IMR-90 (cell line): ENCODE data around the gene BRD8. TPM values are rescaled to one million over a fixed set of nuclear protein-coding genes. Genes with fewer than 3 reads are reported as not detected.

Experiments used
- ATAC-seq: fragments of 200-7000 bp; cut with Tn5 transposase; 2 replicates; pipeline ENCODE4 v1.9.1; 2020; ENCODE audit warnings: low read depth, mild to moderate bottlenecking, moderate library complexity
- BruUV-seq: library from RNA; stranded (reverse); fragments of 400-500 nt; replicated peaks from 2 replicates; lab custom pipeline; 2021; lab: Mats Ljungman, UMichigan
- CTCF ChIA-PET: fragments of 300-600 bp; formaldehyde crosslinking; extraction: SDS; loops from one replicate; lab custom pipeline; 2021; ENCODE audit warnings: antibody characterized with exemption; lab: Yijun Ruan, JAX
- POLR2A ChIA-PET: fragments of 300-600 bp; sonication (Branson Sonifier 250); formaldehyde crosslinking; loops from one replicate; lab custom pipeline; 2022; ENCODE audit warnings: antibody characterized with exemption; ENCODE audit not compliant: unreplicated experiment; lab: Charles Lee
- DNase-seq: peaks from one replicate; pipeline ENCODE4 v3.0.0; 2013
- H2AFZ ChIP-seq: replicated peaks from 2 replicates; pipeline ENCODE3; 2013; ENCODE audit warnings: low read length, mild to moderate bottlenecking; ENCODE audit not compliant: poor library complexity
- H2AK5ac ChIP-seq: 2 replicates; pipeline ENCODE4 v1.6.1; 2013; ENCODE audit warnings: low read depth, low read length, inconsistent platforms
- H2AK9ac ChIP-seq: replicated peaks from 2 replicates; pipeline ENCODE3; 2013; ENCODE audit warnings: mild to moderate bottlenecking, low read depth, low read length, moderate library complexity; ENCODE audit not compliant: poor library complexity
- H2BK120ac ChIP-seq: 2 replicates; pipeline ENCODE4 v1.6.1; 2013; ENCODE audit warnings: low read depth, low read length, inconsistent platforms
- H2BK15ac ChIP-seq: 3 replicates; pipeline ENCODE4 v1.6.1; 2013; ENCODE audit warnings: low read depth, low read length, inconsistent platforms
- H2BK20ac ChIP-seq: 2 replicates; pipeline ENCODE4 v1.6.1; 2013; ENCODE audit warnings: low read depth, mild to moderate bottlenecking, inconsistent platforms, low read length, moderate library complexity
- H2BK5ac ChIP-seq: 2 replicates; pipeline ENCODE4 v1.6.1; 2013; ENCODE audit warnings: mild to moderate bottlenecking, low read depth, low read length, inconsistent platforms; ENCODE audit not compliant: poor library complexity, severe bottlenecking
- H3K14ac ChIP-seq: replicated peaks from 2 replicates; pipeline ENCODE4 v1.6.1; 2013; ENCODE audit warnings: low read depth, low read length, inconsistent platforms
- H3K18ac ChIP-seq: 2 replicates; pipeline ENCODE4 v1.6.1; 2013; ENCODE audit warnings: low read depth, low read length, control low read depth
- H3K23ac ChIP-seq: 2 replicates; pipeline ENCODE4 v1.6.1; 2013; ENCODE audit warnings: low read depth, low read length, inconsistent platforms
- H3K27ac ChIP-seq: 2 replicates; pipeline ENCODE4 v1.5.1; 2013; ENCODE audit warnings: mild to moderate bottlenecking, control low read depth, low read length; ENCODE audit not compliant: insufficient read depth
- H3K27me3 ChIP-seq: 2 replicates; pipeline ENCODE4 v1.6.1; 2013; ENCODE audit warnings: low read length; ENCODE audit not compliant: control insufficient read depth, insufficient read depth
- H3K36me3 ChIP-seq: 2 replicates; pipeline ENCODE4 v1.6.1; 2013; ENCODE audit warnings: low read length, mixed read lengths; ENCODE audit not compliant: control insufficient read depth, insufficient read depth
- H3K4ac ChIP-seq: 2 replicates; pipeline ENCODE4 v1.6.1; 2013; ENCODE audit warnings: low read depth, low read length, inconsistent platforms
- H3K4me1 ChIP-seq: 2 replicates; pipeline ENCODE4 v1.6.1; 2013; ENCODE audit warnings: low read length, mixed read lengths; ENCODE audit not compliant: control insufficient read depth, insufficient read depth
- H3K4me2 ChIP-seq: 2 replicates; pipeline ENCODE4 v1.6.1; 2013; ENCODE audit warnings: low read depth, mild to moderate bottlenecking, control low read depth, low read length, moderate library complexity
- H3K4me3 ChIP-seq: 2 replicates; pipeline ENCODE4 v1.5.1; 2013; ENCODE audit warnings: low read depth, mild to moderate bottlenecking, control low read depth, low read length, moderate library complexity; ENCODE audit not compliant: insufficient read depth
- H3K56ac ChIP-seq: 2 replicates; pipeline ENCODE4 v1.6.1; 2013; ENCODE audit warnings: low read length, inconsistent platforms; ENCODE audit not compliant: insufficient read depth; ENCODE audit errors: extremely low read depth
- H3K79me1 ChIP-seq, 2 experiments: 2 replicates each; pipeline ENCODE4 v1.6.1; 2013; ENCODE audit warnings: low read length in 2 of 2, inconsistent platforms in 1 of 2, low read depth in 1 of 2
- H3K9ac ChIP-seq: 2 replicates; pipeline ENCODE4 v1.6.1; 2013; ENCODE audit warnings: low read depth, low read length, control low read depth
- H3K9me1 ChIP-seq: 2 replicates; pipeline ENCODE4 v1.6.1; 2013; ENCODE audit warnings: low read length, inconsistent platforms; ENCODE audit not compliant: insufficient read depth
- H3K9me3 ChIP-seq: 2 replicates; pipeline ENCODE4 v1.6.1; 2013; ENCODE audit warnings: low read length; ENCODE audit not compliant: control insufficient read depth, insufficient read depth
- H4K20me1 ChIP-seq: 2 replicates; pipeline ENCODE4 v1.6.1; 2013; ENCODE audit warnings: low read length, inconsistent platforms; ENCODE audit not compliant: insufficient read depth
- H4K5ac ChIP-seq: 2 replicates; pipeline ENCODE4 v1.6.1; 2013; ENCODE audit warnings: mild to moderate bottlenecking, low read depth, low read length, control low read depth
- H4K8ac ChIP-seq, 2 experiments: 2 replicates each; pipeline ENCODE4 v1.6.1; 2013; ENCODE audit warnings: low read depth in 2 of 2, low read length in 2 of 2, control low read depth in 1 of 2, inconsistent platforms in 1 of 2
- H4K91ac ChIP-seq: 2 replicates; pipeline ENCODE4 v1.6.1; 2013; ENCODE audit warnings: low read depth, low read length, inconsistent platforms; ENCODE audit not compliant: insufficient read depth
- CHD1 ChIP-seq: IDR thresholded peaks from 2 replicates; pipeline ENCODE4 v1.6.1; 2012; ENCODE audit warnings: low read depth, low read length, improper control_type of control experiment
- FOS ChIP-seq: fragments of 150-350 bp; IDR thresholded peaks from 2 replicates; pipeline ENCODE4 v1.6.1; 2016; ENCODE audit warnings: low read depth, low read length
- MAFK ChIP-seq: IDR thresholded peaks from 2 replicates; pipeline ENCODE4 v1.6.1; 2012; ENCODE audit warnings: low read depth, low read length, improper control_type of control experiment
- POLR2A ChIP-seq: IDR thresholded peaks from 2 replicates; pipeline ENCODE4 v1.6.1; 2012; ENCODE audit warnings: mild to moderate bottlenecking, low read depth, low read length
- RAD21 ChIP-seq: IDR thresholded peaks from 2 replicates; pipeline ENCODE4 v1.6.1; 2012; ENCODE audit warnings: low read length, improper control_type of control experiment
- WGBS, 2 experiments: methylation state at CpG; one replicate each; pipeline versions ENCODE4 v1.1.5 to v1.1.7; 2013; ENCODE audit warnings: missing lambda C conversion rate in 2 of 2; ENCODE audit not compliant: insufficient read length in 1 of 2; ENCODE audit errors: extremely low coverage in 2 of 2; 5-methylcytosine and 5-hydroxymethylcytosine counted together
- dilution Hi-C: fragments of 300-500 bp; cut with HindIII; formaldehyde crosslinking; loops from one replicate; pipeline ENCODE4 v1.14.3; 2018; ENCODE audit warnings: low sequenced_read_pairs; ENCODE audit not compliant: unreplicated experiment
- in situ Hi-C: fragments of 300-500 bp; cut with MboI; formaldehyde crosslinking; loops from 3 replicates; pipeline ENCODE4 v1.14.3; 2019; ENCODE audit warnings: low sequenced_read_pairs, inconsistent platforms, mixed read lengths
- intact Hi-C: fragments of 100-400 bp; cut with micrococcal nuclease; formaldehyde crosslinking; loops from 2 replicates; pipeline ENCODE4 v1.10.0; 2022
- polyA plus RNA-seq, 3 experiments: library from polyadenylated mRNA; depleted of rRNA; stranded (reverse); fragments of >200 nt; gene quantifications; 2 replicates each; pipeline ENCODE4 v1.2.3, GENCODE V29; 2012; ENCODE audit warnings: low replicate concordance in 1 of 3
- total RNA-seq: library from RNA; depleted of rRNA; stranded (reverse); fragments of >200 nt; gene quantifications from 2 replicates; pipeline ENCODE4 v1.2.3, GENCODE V29; 2012
- TF ChIP-seq, protein P1 (sequence below): fragments of 150-350 bp; IDR thresholded peaks from 2 replicates; pipeline ENCODE4 v1.6.1; 2016; ENCODE audit warnings: low read depth, mild to moderate bottlenecking, low read length, moderate library complexity, borderline replicate concordance
- TF ChIP-seq, protein P2 (sequence below): conservative IDR thresholded peaks from 2 replicates; pipeline ENCODE4 v1.5.1; 2012; ENCODE audit warnings: mild to moderate bottlenecking, low read depth, low read length, improper control_type of control experiment

The BRD8 gene
- total and polyA plus RNA-seq, 2 of the 4 experiments (the other 2 are of a cell fraction) = 36.9 to 43.6 TPM

DNA sequence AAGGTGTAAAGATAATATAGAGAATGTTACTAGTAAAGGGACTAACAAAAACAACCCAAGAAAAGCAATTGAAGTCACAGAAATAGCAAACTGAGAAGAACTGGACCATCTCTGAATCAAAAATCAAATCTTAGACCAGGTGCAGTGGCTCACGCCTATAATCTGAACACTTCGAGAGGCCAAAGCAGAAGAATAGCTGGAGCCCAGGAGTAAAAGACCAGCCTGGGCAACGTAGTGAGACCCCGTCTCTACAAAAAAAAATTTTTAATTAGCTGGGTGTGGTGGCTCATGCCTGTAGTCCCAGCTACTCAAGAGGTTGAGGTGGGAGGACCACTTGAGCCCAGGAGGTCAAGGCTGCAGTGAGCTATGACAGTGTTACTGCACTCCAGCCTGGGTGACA is 67.2 kb downstream of the BRD8 start:
- ChIA-PET CTCF (no interaction called here), POLR2A (no interaction called here)
- Histone ChIP-seq H3K18ac (no peak overlapping the region), H3K79me1 (no peaks in the 10 kb centered on the region), H3K27me3 (peaks cover 4% of the 10 kb centered on the region), H4K91ac (no peak overlapping the region), H3K14ac (no peak overlapping the region), H3K36me3 (no peaks in the 10 kb centered on the region), H4K20me1 (no peaks in the 10 kb centered on the region), H3K27ac (no peak overlapping the region), H2AK5ac (no peak overlapping the region), H3K4me1 (no peaks in the 10 kb centered on the region), H3K23ac (no peak overlapping the region), H4K8ac (no peak overlapping the region), H3K4ac (no peak overlapping the region), H2BK20ac (no peak overlapping the region), H2BK5ac (no peak overlapping the region), H2AFZ (no peak overlapping the region), H3K4me3 (no peak overlapping the region), H2BK15ac (no peak overlapping the region), H3K9ac (no peak overlapping the region), H3K56ac (no peak overlapping the region), H3K9me1 (no peaks in the 10 kb centered on the region), H2AK9ac (no peak overlapping the region), H3K9me3 (no peaks in the 10 kb centered on the region), H3K4me2 (no peak overlapping the region), H2BK120ac (no peak overlapping the region), H4K5ac (no peak overlapping the region)
- intact Hi-C loops (no loop called here), dilution Hi-C loops (no loop called here), in situ Hi-C loops (no loop called here)
- ATAC-seq (no peak), DNase-seq (no peak)
- WGBS, 2 experiments = no CpG with 5 or more reads among the region's 4 CpGs
- TF ChIP-seq FOS (no peak), CHD1 (no peak), MAFK (no peak), POLR2A (no peak), RAD21 (no peak)
- TF ChIP-seq, protein P1, sequence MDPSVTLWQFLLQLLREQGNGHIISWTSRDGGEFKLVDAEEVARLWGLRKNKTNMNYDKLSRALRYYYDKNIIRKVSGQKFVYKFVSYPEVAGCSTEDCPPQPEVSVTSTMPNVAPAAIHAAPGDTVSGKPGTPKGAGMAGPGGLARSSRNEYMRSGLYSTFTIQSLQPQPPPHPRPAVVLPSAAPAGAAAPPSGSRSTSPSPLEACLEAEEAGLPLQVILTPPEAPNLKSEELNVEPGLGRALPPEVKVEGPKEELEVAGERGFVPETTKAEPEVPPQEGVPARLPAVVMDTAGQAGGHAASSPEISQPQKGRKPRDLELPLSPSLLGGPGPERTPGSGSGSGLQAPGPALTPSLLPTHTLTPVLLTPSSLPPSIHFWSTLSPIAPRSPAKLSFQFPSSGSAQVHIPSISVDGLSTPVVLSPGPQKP = no peak
- TF ChIP-seq, protein P2, sequence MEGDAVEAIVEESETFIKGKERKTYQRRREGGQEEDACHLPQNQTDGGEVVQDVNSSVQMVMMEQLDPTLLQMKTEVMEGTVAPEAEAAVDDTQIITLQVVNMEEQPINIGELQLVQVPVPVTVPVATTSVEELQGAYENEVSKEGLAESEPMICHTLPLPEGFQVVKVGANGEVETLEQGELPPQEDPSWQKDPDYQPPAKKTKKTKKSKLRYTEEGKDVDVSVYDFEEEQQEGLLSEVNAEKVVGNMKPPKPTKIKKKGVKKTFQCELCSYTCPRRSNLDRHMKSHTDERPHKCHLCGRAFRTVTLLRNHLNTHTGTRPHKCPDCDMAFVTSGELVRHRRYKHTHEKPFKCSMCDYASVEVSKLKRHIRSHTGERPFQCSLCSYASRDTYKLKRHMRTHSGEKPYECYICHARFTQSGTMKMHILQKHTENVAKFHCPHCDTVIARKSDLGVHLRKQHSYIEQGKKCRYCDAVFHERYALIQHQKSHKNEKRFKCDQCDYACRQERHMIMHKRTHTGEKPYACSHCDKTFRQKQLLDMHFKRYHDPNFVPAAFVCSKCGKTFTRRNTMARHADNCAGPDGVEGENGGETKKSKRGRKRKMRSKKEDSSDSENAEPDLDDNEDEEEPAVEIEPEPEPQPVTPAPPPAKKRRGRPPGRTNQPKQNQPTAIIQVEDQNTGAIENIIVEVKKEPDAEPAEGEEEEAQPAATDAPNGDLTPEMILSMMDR = no peak
- no TSS peak for BruUV-seq
